GM20000 (cell line): ENCODE results near the gene RGS6.
A peak's percentile ranks its signal among the peaks of the same experiment; 100 is the strongest.

Experiments used
- DNase-seq: peaks from one replicate; pipeline ENCODE4 v3.0.0; 2012; ENCODE audit warnings: low spot score
- CTCF ChIP-seq: IDR thresholded peaks from 2 replicates; pipeline ENCODE4 v1.5.1; 2012; ENCODE audit warnings: mild to moderate bottlenecking, control low read depth; ENCODE audit errors: extremely low read depth, missing control alignments

RGS6 gene

GRCh38 chr14:72576258-72576657 is 644.0 kb downstream of the RGS6 start:
- no peak for TF ChIP-seq CTCF

DNA sequence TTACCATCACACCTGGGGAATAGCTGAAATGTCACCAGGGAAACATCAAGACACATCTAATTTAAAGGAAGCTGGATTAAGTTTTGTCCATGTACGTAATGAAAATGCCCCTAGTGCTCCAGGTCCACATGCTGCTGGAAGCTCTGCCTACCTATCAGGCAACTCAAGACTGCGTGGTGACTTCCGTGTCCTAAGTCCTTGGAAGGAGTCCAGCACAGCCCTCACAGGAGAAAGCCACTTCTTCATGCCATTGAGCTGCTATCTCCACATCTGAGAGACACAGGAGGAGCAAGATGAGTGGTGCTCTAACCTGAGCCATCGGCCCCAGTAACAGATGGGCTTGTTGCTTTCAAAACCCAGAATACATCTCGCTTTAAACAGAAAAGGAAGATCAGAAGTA is 645.3 kb downstream of the RGS6 start:
- TF ChIP-seq CTCF, result no peak

More at GRCh38 chr14:72576258-72576657, 644.0 kb downstream of the RGS6 start:
- DNase-seq, result no peak

GRCh38 chr14:72578514-72578913 is 646.3 kb downstream of the RGS6 start:
- DNase-seq, result no peak
- no peak for TF ChIP-seq CTCF

More for the DNA sequence above, 645.3 kb downstream of the RGS6 start:
- no peak for DNase-seq

DNA sequence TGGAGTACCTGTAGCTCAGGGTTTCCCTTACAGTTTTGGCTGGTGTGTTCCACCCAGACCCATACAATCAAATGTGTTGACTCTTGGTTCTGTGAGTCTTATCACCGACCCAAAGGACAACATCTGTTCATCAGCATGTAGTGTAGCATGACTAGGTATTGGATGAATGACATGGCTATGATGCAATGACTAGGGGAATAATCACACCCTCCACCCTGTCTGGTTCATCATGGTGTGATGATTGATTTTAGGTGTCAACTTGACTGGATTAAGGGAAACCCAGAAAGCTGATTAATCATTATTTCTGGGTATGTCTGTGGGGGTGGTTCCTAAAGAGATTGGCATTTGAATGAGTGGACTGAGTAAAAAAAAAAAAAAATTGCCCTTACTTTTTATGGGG is 650.4 kb downstream of the RGS6 start:
- no peak for TF ChIP-seq CTCF
- DNase-seq, result no peak

GRCh38 chr14:72583316-72584272 is 651.4 kb downstream of the RGS6 start:
- no peak for TF ChIP-seq CTCF
- no peak for DNase-seq

- no peak for TF ChIP-seq CTCF
- DNase-seq, result peak; percentile 49
These were observed 656.3 kb downstream of the RGS6 start for GRCh38 chr14:72588521-72588920.

- no peak for TF ChIP-seq CTCF
- DNase-seq, result no peak
These were observed 657.4 kb downstream of the RGS6 start for GRCh38 chr14:72589652-72590051.
